Stomach (tissue), 9 donors: ENCODE results near the gene PPM1L. TPM values are rescaled to one million over a fixed set of nuclear protein-coding genes. Genes with fewer than 3 reads are reported as not detected.

Experiments used
- DNase-seq, 2 donors: peaks; one replicate each; pipeline versions ENCODE4 v3.0.0 to v3.0.0-alpha.2; 2013 to 2019
- H3K27ac ChIP-seq, 5 donors: fragments of 200-600 bp in 4 of 5; sonication (generic) in 4 of 5; one replicate each; pipeline ENCODE4 v1.5.1; 2013 to 2019; ENCODE audit warnings: mild to moderate bottlenecking in 1 of 5, moderate library complexity in 1 of 5
- H3K27me3 ChIP-seq, 3 donors: fragments of 200-600 bp; sonication (generic); one replicate each; pipeline ENCODE4 v1.5.1; 2017 to 2019; ENCODE audit warnings: mixed run types in 1 of 3
- H3K36me3 ChIP-seq, 4 donors: fragments of 200-600 bp; sonication (generic); 1 replicate in 3 of 4; 2 replicates in 1 of 4; pipeline ENCODE4 v1.5.1; 2016 to 2019
- H3K4me1 ChIP-seq, 4 donors: fragments of 200-600 bp; sonication (generic); one replicate each; pipeline ENCODE4 v1.5.1; 2016 to 2019
- H3K4me3 ChIP-seq, 4 donors: fragments of 200-600 bp; sonication (generic) in 3 of 4; one replicate each; pipeline ENCODE4 v1.5.1; 2016 to 2019; ENCODE audit warnings: mild to moderate bottlenecking in 1 of 4
- H3K9me3 ChIP-seq, 4 donors: fragments of 200-600 bp; sonication (generic); one replicate each; pipeline ENCODE4 v1.5.1; 2016 to 2019
- EP300 ChIP-seq: sonication (generic); formaldehyde crosslinking; IDR thresholded peaks from one replicate; pipeline ENCODE4 v1.6.1; 2017; ENCODE audit warnings: antibody characterized with exemption
- POLR2A ChIP-seq, 4 donors: fragments of 450-650 bp; IDR thresholded peaks; one replicate each; pipeline ENCODE4 v1.6.1; 2016; ENCODE audit warnings: antibody characterized with exemption in 4 of 4, control low read depth in 2 of 4, mild to moderate bottlenecking in 1 of 4, moderate library complexity in 1 of 4
- POLR2AphosphoS5 ChIP-seq, 3 donors: sonication (generic); formaldehyde crosslinking; IDR thresholded peaks; one replicate each; pipeline ENCODE4 v1.6.1; 2016; ENCODE audit warnings: antibody characterized with exemption in 3 of 3
- WGBS, 5 donors: extraction: QIAGEN DNeasy Blood & Tissue Kit in 3 of 5; methylation state at CpG; one replicate each; pipeline versions ENCODE4 v1.1.5 to v1.1.7; 2013 to 2018; 5-methylcytosine and 5-hydroxymethylcytosine counted together
- intact Hi-C: fragments of 100-400 bp; cut with DNase I; formaldehyde crosslinking; loops from one replicate; pipeline ENCODE4 v1.15.1; 2023; ENCODE audit warnings: low total_unique reads
- polyA plus RNA-seq, 3 donors: library from polyadenylated mRNA; stranded (reverse); fragments of 200-250 nt; gene quantifications; one replicate each; pipeline ENCODE4 v1.2.3, GENCODE V29; 2013
- total RNA-seq, 5 donors: library from RNA; depleted of rRNA; stranded (reverse); fragments of >200 nt; gene quantifications; one replicate each; pipeline versions ENCODE4 v1.1.0 to v1.2.3, GENCODE V29; 2014 to 2016
- TF ChIP-seq, protein P1 (sequence below), 7 experiments: fragments of 450-650 bp in 4 of 7; fragments of 200-600 bp in 3 of 7; sonication (generic) in 3 of 7; IDR thresholded peaks; one replicate each; pipeline ENCODE4 v1.5.1; 2016 to 2019; ENCODE audit warnings: antibody characterized with exemption in 7 of 7, control low read depth in 2 of 7, mild to moderate bottlenecking in 1 of 7
- donor health status: healthy with polysubstance abuse.
- donor health status: Bipolar disorder and iron deficiency.
- donor health status: healthy.

PPM1L gene
- total and polyA plus RNA-seq, 8 donors = 0.61 to 45.1 (median 15.2) TPM

GRCh38 chr3:161042023-161042501 lies 286.0 kb downstream of the PPM1L start:
- H3K4me3 ChIP-seq = no peak overlapping the region
- TF ChIP-seq POLR2AphosphoS5 (IDR thresholded peaks at IDR 0.05) (no peak), EP300 (no peak), POLR2A (IDR thresholded peaks at IDR 0.05) (no peak)
- TF ChIP-seq, protein P1, sequence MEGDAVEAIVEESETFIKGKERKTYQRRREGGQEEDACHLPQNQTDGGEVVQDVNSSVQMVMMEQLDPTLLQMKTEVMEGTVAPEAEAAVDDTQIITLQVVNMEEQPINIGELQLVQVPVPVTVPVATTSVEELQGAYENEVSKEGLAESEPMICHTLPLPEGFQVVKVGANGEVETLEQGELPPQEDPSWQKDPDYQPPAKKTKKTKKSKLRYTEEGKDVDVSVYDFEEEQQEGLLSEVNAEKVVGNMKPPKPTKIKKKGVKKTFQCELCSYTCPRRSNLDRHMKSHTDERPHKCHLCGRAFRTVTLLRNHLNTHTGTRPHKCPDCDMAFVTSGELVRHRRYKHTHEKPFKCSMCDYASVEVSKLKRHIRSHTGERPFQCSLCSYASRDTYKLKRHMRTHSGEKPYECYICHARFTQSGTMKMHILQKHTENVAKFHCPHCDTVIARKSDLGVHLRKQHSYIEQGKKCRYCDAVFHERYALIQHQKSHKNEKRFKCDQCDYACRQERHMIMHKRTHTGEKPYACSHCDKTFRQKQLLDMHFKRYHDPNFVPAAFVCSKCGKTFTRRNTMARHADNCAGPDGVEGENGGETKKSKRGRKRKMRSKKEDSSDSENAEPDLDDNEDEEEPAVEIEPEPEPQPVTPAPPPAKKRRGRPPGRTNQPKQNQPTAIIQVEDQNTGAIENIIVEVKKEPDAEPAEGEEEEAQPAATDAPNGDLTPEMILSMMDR (IDR thresholded peaks at IDR 0.05) = no peak
- no peaks in the 10 kb centered on the region for H3K27me3 ChIP-seq
- intact Hi-C loops = no loop called here
- 45 to 61% (median 57%) methylated on average over 2 of the region's 2 CpGs for WGBS, 5 donors
- no peaks in the 10 kb centered on the region for H3K9me3 ChIP-seq
- H3K36me3 ChIP-seq = no peaks in the 10 kb centered on the region
- DNase-seq = peak in 1 of 2 donors; percentile 60
- H3K4me1 ChIP-seq = peaks cover 0 to 6% (median 0%) of the 10 kb centered on the region in 4 donors
- H3K27ac ChIP-seq = peak overlapping the region in 2 of 5 donors; percentile 18 to 20

DNA sequence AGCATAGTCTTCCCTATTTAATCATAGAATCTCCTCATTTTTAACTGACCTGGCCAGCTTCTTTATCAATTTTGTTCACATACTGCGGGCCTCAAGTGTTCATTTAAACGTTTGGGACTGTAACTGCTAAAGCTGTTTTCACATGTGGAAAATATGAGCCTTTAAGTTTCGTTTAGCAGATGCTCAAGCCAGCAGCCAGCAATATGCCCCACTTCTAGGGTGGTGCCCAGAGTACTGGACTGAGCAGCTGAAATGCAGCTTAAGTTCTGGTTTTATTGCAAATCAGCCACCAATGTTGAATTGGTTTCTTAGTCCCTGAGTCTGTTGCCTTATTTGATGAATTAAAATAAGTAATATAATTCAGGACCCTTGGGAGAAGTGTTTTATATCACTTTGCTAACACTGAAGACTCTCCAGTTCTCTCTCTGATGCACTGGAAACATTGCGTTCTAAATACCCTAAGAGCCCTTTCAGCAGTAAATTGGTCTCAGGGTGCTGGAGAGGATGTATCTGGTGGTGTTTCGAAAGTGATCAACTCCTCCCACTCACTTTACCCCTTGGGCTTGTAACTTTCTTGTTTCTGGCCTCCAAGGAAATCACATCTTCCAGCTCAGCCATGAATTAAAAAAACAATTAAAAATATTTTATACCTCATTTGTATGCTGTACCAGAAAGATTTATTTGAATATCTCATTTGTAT lies 287.5 kb downstream of the PPM1L start:
- no peak overlapping the region for H3K27ac ChIP-seq
- intact Hi-C loops = no loop called here
- H3K36me3 ChIP-seq = no peaks in the 10 kb centered on the region
- H3K4me3 ChIP-seq = no peak overlapping the region
- TF ChIP-seq POLR2AphosphoS5 (IDR thresholded peaks at IDR 0.05) = no peak
- no peak for TF ChIP-seq POLR2A (IDR thresholded peaks at IDR 0.05)
- no peak for TF ChIP-seq EP300
- TF ChIP-seq, protein P1 (IDR thresholded peaks at IDR 0.05) = no peak
- DNase-seq = no peak
- peaks cover 0 to 6% (median 0%) of the 10 kb centered on the region in 4 donors for H3K4me1 ChIP-seq
- no peaks in the 10 kb centered on the region for H3K9me3 ChIP-seq
- 78 to 88% (median 84%) methylated on average over 5 of the region's 5 CpGs for WGBS, 5 donors
- H3K27me3 ChIP-seq = no peaks in the 10 kb centered on the region

GRCh38 chr3:161049683-161050248 lies 293.7 kb downstream of the PPM1L start:
- no peaks in the 10 kb centered on the region for H3K27me3 ChIP-seq
- intact Hi-C loops = no loop called here

GRCh38 chr3:161050935-161051334 lies 294.9 kb downstream of the PPM1L start:
- intact Hi-C loops = no loop called here
- H3K4me3 ChIP-seq = no peak overlapping the region
- no peaks in the 10 kb centered on the region for H3K27me3 ChIP-seq
- H3K4me1 ChIP-seq = no peaks in the 10 kb centered on the region
- no peaks in the 10 kb centered on the region for H3K36me3 ChIP-seq
- 76 to 91% (median 87%) methylated on average over 3 of the region's 3 CpGs for WGBS, 5 donors
- no peak overlapping the region for H3K27ac ChIP-seq
- no peak for DNase-seq
- H3K9me3 ChIP-seq = no peaks in the 10 kb centered on the region
- TF ChIP-seq, protein P1 (IDR thresholded peaks at IDR 0.05) = no peak
- TF ChIP-seq POLR2AphosphoS5 (IDR thresholded peaks at IDR 0.05) = no peak
- TF ChIP-seq EP300 = no peak
- TF ChIP-seq POLR2A (IDR thresholded peaks at IDR 0.05) = no peak

More at GRCh38 chr3:161049683-161050248, 293.7 kb downstream of the PPM1L start:
- H3K4me3 ChIP-seq = no peak overlapping the region
- H3K27ac ChIP-seq = no peak overlapping the region
- DNase-seq = no peak
- no peak for TF ChIP-seq POLR2AphosphoS5 (IDR thresholded peaks at IDR 0.05)
- no peak for TF ChIP-seq POLR2A (IDR thresholded peaks at IDR 0.05)
- 68 to 88% (median 87%) methylated on average over 4 of the region's 4 CpGs for WGBS, 5 donors
- no peaks in the 10 kb centered on the region for H3K36me3 ChIP-seq
- H3K9me3 ChIP-seq = no peaks in the 10 kb centered on the region
- no peaks in the 10 kb centered on the region for H3K4me1 ChIP-seq
